Thoracic aorta (tissue), 2 donors: ENCODE results near the gene SPINK14. TPM values are rescaled to one million over a fixed set of nuclear protein-coding genes. Genes with fewer than 3 reads are reported as not detected.

Experiments used
- ATAC-seq: fragments of 150-250 bp; one replicate; pipeline ENCODE4 v1.8.0; 2017; ENCODE audit warnings: low read depth; ENCODE audit not compliant: insufficient number of reproducible peaks, low FRiP score
- DNase-seq: peaks from one replicate; pipeline ENCODE4 v3.0.0-alpha.2; 2020; ENCODE audit warnings: low spot score
- H3K27ac ChIP-seq, 2 donors: fragments of 200-600 bp; sonication (generic); 1 replicate in 1 of 2; 2 replicates in 1 of 2; pipeline ENCODE4 v1.5.1; 2016; ENCODE audit warnings: mild to moderate bottlenecking in 2 of 2, moderate library complexity in 2 of 2
- H3K27me3 ChIP-seq: fragments of 200-600 bp; sonication (generic); replicated peaks from 2 replicates; pipeline ENCODE4 v1.6.0; 2016; ENCODE audit warnings: mild to moderate bottlenecking; ENCODE audit not compliant: insufficient read depth
- H3K36me3 ChIP-seq: fragments of 200-600 bp; sonication (generic); one replicate; pipeline ENCODE4 v1.5.1; 2016
- H3K4me1 ChIP-seq, 2 donors: fragments of 200-600 bp; sonication (generic); 1 replicate in 1 of 2; 2 replicates in 1 of 2; pipeline versions ENCODE4 v1.5.1 to v1.6.0; 2016; ENCODE audit warnings: low read depth in 2 of 2, mild to moderate bottlenecking in 1 of 2; ENCODE audit not compliant: control insufficient read depth in 1 of 2
- H3K4me3 ChIP-seq: fragments of 200-600 bp; sonication (generic); 2 replicates; pipeline ENCODE4 v1.5.1; 2016; ENCODE audit warnings: mild to moderate bottlenecking
- H3K9me3 ChIP-seq: fragments of 200-600 bp; sonication (generic); 2 replicates; pipeline ENCODE4 v1.5.1; 2016
- CTCF ChIP-seq: fragments of 200-600 bp; sonication (generic); IDR thresholded peaks from one replicate; pipeline ENCODE4 v1.5.1; 2019; ENCODE audit warnings: antibody characterized with exemption
- total RNA-seq, 2 donors: library from RNA; depleted of rRNA; stranded (reverse); fragments of >200 nt; gene quantifications; one replicate each; pipeline versions ENCODE4 v1.1.0 to v1.2.3, GENCODE V29; 2016

The SPINK14 gene
- total RNA-seq, 2 donors from 2014 or later: not detected

DNA sequence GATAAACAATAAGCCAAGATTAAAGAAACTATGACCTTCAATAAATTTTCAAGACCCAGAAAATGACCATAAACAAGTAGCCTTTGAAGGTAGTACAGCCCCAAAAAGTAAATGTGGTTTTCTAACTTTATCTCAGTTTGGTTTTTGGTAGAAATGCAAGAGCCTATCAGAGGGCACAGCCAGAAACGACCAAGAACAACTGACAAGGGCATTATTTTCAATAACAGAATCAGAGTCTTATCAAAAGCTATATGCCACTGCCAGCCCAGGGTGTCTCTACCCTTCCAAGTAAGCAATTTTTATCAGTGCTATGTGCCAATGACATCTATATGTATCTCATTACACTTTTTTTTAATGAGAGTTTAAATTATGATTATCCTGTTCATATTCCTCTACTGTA, 22.7 kb downstream of the SPINK14 start:
- Histone ChIP-seq H3K27me3 (no peaks in the 10 kb centered on the region), H3K9me3 (no peaks in the 10 kb centered on the region), H3K27ac (no peak overlapping the region), H3K36me3 (no peaks in the 10 kb centered on the region), H3K4me3 (no peak overlapping the region), H3K4me1 (no peaks in the 10 kb centered on the region)
- TF ChIP-seq CTCF: no peak
- DNase-seq: no peak
- no peak for ATAC-seq

DNA sequence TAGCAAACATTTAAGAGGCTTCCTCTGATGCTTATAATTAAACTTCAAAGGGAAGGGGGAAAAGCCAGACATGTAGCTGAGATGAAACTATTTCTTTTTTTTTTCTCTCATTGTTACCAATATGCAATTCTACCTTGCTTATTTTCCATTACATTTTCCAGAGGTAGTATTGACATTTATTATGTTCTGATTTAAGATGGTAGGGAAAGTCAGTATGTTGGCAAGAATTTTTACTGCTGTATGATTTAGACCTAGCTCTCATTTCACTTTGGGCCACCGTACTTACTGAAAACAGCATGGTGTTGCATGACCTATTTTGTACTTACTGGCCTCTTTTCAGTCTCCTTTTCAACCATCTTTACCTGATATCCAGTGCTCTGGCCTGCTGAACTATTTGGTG, 24.9 kb downstream of the SPINK14 start:
- H3K9me3 ChIP-seq: no peaks in the 10 kb centered on the region
- H3K27me3 ChIP-seq: no peaks in the 10 kb centered on the region
- ATAC-seq (no peak), DNase-seq (no peak)
- no peaks in the 10 kb centered on the region for H3K4me1 ChIP-seq
- no peak overlapping the region for H3K4me3 ChIP-seq
- H3K27ac ChIP-seq: no peak overlapping the region
- no peak for TF ChIP-seq CTCF
- H3K36me3 ChIP-seq: no peaks in the 10 kb centered on the region

DNA sequence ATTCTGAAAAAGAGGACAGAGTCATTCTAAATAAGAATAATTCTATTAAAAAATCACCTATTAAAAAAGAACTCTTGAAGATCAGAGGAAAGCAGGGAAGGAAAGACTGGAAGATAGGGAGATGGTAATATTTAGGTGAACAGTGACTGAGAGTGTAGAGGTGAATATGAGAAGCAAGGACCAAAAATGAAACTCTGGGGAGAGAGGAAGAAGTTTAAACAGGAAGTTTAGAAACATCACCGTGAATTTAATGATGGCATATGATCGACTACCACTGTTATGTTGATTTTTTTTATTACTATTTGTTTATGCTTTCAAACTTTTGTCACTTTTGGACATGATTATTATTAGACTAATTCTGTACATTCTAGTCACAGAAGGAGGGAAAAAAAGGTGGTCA, 32.8 kb downstream of the SPINK14 start:
- Histone ChIP-seq H3K36me3 (no peaks in the 10 kb centered on the region), H3K4me1 (no peaks in the 10 kb centered on the region), H3K9me3 (no peaks in the 10 kb centered on the region), H3K27me3 (no peaks in the 10 kb centered on the region), H3K27ac (no peak overlapping the region), H3K4me3 (no peak overlapping the region)
- DNase-seq (no peak), ATAC-seq (no peak)
- TF ChIP-seq CTCF: no peak

DNA sequence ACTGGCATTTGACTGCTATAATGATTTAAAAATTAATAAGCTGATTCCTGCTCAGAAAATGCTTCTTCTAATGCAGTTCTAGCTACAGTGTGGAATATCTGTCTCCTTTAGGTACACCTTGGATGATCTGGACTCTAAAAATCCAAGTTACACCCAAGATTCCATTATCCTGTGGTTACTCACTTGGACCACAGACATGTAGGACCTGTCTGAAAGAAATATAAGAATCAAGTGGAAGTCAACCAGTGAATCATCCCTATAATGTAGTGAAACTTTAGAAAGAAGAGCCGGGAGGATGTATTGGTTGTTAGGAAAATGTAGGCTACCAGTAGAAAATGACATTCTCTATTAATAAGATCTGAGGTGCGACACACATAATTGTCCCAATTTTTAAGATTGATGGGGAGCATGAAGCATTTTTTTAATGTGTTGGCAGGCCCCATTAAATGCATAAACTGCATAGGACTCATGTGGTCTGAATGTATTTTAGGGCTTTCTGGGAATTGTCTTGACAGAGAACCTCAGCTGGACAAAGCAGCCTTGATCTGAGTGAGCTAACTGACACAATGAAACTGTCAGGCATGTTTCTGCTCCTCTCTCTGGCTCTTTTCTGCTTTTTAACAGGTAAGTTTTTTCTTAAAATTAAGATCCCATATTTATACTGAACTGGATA, 34.3 kb downstream of the SPINK14 start, which contains the start of gene SPINK6:
Gene SPINK6 (plus strand): TSS at position 512 of the 673 bp plus-strand sequence. CDS start 55 bp downstream, at position 567.
- DNase-seq (no peak), ATAC-seq (no peak)
- no peaks in the 10 kb centered on the region for H3K4me1 ChIP-seq
- no peaks in the 10 kb centered on the region for H3K36me3 ChIP-seq
- H3K4me3 ChIP-seq: no peak within 1 kb of the TSS
- TF ChIP-seq CTCF: no peak
- H3K27me3 ChIP-seq: no peaks in the 10 kb centered on the region
- H3K9me3 ChIP-seq: no peaks in the 10 kb centered on the region
- no peak within 1 kb of the TSS for H3K27ac ChIP-seq

GRCh38 chr5:148205044-148205806, 36.9 kb downstream of the SPINK14 start:
- Histone ChIP-seq H3K27me3 (no peaks in the 10 kb centered on the region), H3K27ac (no peak overlapping the region), H3K36me3 (no peaks in the 10 kb centered on the region), H3K9me3 (no peaks in the 10 kb centered on the region), H3K4me3 (no peak overlapping the region), H3K4me1 (no peaks in the 10 kb centered on the region)
- DNase-seq (no peak), ATAC-seq (no peak)
- TF ChIP-seq CTCF: no peak
